ENCODE results near the gene ANKS1B.

- TF ChIP-seq RCOR1 (conservative IDR thresholded peaks at IDR 0.05; ENCODE audit: low read depth, low read length): no peak
- no peak for TF ChIP-seq BCL3 (IDR thresholded peaks at IDR 0.05; ENCODE audit: borderline replicate concordance, insufficient read depth, low read depth, low read length, poor library complexity, severe bottlenecking)
- no peak for TF ChIP-seq NFXL1 (IDR thresholded peaks at IDR 0.05; ENCODE audit: borderline replicate concordance)
- TF ChIP-seq CTCF (IDR thresholded peaks at IDR 0.05 in 2 of 3, conservative IDR thresholded peaks at IDR 0.05 in 1 of 3; ENCODE audit: control insufficient read depth in 2 of 3, extremely low read depth in 1 of 3, insufficient read depth in 1 of 3, low read depth in 3 of 3, low read length in 3 of 3): no peak
- TF ChIP-seq POLR2A (IDR thresholded peaks at IDR 0.05; ENCODE audit: low read depth, low read length): no peak
- TF ChIP-seq ELK1 (IDR thresholded peaks at IDR 0.05; ENCODE audit: low read depth, low read length): no peak
- TF ChIP-seq ASH2L (IDR thresholded peaks at IDR 0.05; ENCODE audit: borderline replicate concordance, low read depth): no peak
- TF ChIP-seq SIX5 (IDR thresholded peaks at IDR 0.05; ENCODE audit: low read depth, low read length, severe bottlenecking): no peak
Measured at GRCh38 chr12:99822273-99822672, 162.5 kb downstream of the ANKS1B start.
